HG03135 (cell line): ENCODE results near the gene TPP2.
A peak's percentile ranks its signal among the peaks of the same experiment; 100 is the strongest.

Experiments used
- ATAC-seq: cut with Tn5 transposase; IDR thresholded peaks from one replicate; pipeline ENCODE4 v1.9.1; 2021; ENCODE audit warnings: mild to moderate bottlenecking, moderate library complexity; ENCODE audit not compliant: unreplicated experiment

Gene TPP2

GRCh38 chr13:102596147-102597028 is at the start of gene TPP2:
Gene TPP2 (plus strand): TSS chr13:102596986. CDS start chr13:102597039, 53 bp downstream.
- peak; percentile 73 for ATAC-seq

- ATAC-seq: no peak
Observed at GRCh38 chr13:102548811-102549210, 48.0 kb upstream of the TPP2 start.

GRCh38 chr13:102550507-102550906 is 46.3 kb upstream of the TPP2 start:
- no peak for ATAC-seq

- peak; percentile 70 for ATAC-seq
Observed at GRCh38 chr13:102555914-102556553, 40.8 kb upstream of the TPP2 start.

GRCh38 chr13:102556806-102557205 is 40.0 kb upstream of the TPP2 start:
- no peak for ATAC-seq

- ATAC-seq: no peak
Observed at GRCh38 chr13:102558029-102558428, 38.8 kb upstream of the TPP2 start.

- no peak for ATAC-seq
Observed at GRCh38 chr13:102561933-102562332, 34.9 kb upstream of the TPP2 start.

- ATAC-seq: no peak
Observed at GRCh38 chr13:102563267-102563666, 33.5 kb upstream of the TPP2 start.

- no peak for ATAC-seq
Observed at GRCh38 chr13:102564564-102564963, 32.2 kb upstream of the TPP2 start.

GRCh38 chr13:102566513-102566912 is 30.3 kb upstream of the TPP2 start:
- ATAC-seq: no peak

- no peak for ATAC-seq
Observed at GRCh38 chr13:102567857-102568256, 28.9 kb upstream of the TPP2 start.

- no peak for ATAC-seq
Observed at GRCh38 chr13:102569488-102569887, 27.3 kb upstream of the TPP2 start.

GRCh38 chr13:102571075-102571474 is 25.7 kb upstream of the TPP2 start:
- ATAC-seq: no peak

GRCh38 chr13:102572323-102572722 is 24.5 kb upstream of the TPP2 start:
- ATAC-seq: no peak

- ATAC-seq: peak; percentile 48
Observed at GRCh38 chr13:102580552-102581169, 16.1 kb upstream of the TPP2 start.

GRCh38 chr13:102582256-102582655 is 14.5 kb upstream of the TPP2 start:
- no peak for ATAC-seq

GRCh38 chr13:102584434-102584833 is 12.4 kb upstream of the TPP2 start:
- peak; percentile 52 for ATAC-seq

GRCh38 chr13:102586615-102587014 is 10.2 kb upstream of the TPP2 start:
- no peak for ATAC-seq

- ATAC-seq: no peak
Observed at GRCh38 chr13:102587916-102588315, 8.9 kb upstream of the TPP2 start.

- ATAC-seq: no peak
Observed at GRCh38 chr13:102589301-102589822, 7.4 kb upstream of the TPP2 start.

GRCh38 chr13:102591988-102592781 is 4.6 kb upstream of the TPP2 start:
- ATAC-seq: peak; percentile 39
